ENCODE data around the gene ICE1.

ICE1 gene
- total RNA-seq, result 114 to 147 (median 118) reads per million in 3 donors

GRCh38 chr5:5421961-5422818 is at the start of gene ICE1:
Gene ICE1 (plus strand): TSS chr5:5422677. CDS start chr5:5422916, 239 bp downstream.
- peak; percentile 93 to 95 (median 93) for DNase-seq
- Histone ChIP-seq H3K4me1 (ENCODE audit: control insufficient read depth, insufficient read depth, low read length, poor library complexity, severe bottlenecking) (peaks cover 25% of the 10 kb centered on the region), H3K27me3 (replicated peaks; ENCODE audit: control insufficient read depth, insufficient read depth, low read length, poor library complexity, severe bottlenecking) (no peaks in the 10 kb centered on the region), H3K27ac (ENCODE audit: insufficient read depth, low read length, poor library complexity, severe bottlenecking) (peak within 1 kb of the TSS; percentile 88), H3K9me3 (ENCODE audit: control insufficient read depth, low read length) (no peaks in the 10 kb centered on the region), H3K4me3 (ENCODE audit: insufficient read depth, low read depth, low read length, poor library complexity, severe bottlenecking) (peak within 1 kb of the TSS; percentile 76), H3K36me3 (ENCODE audit: control insufficient read depth, insufficient read depth, low read length) (no peaks in the 10 kb centered on the region)

GRCh38 chr5:5372930-5373329 is 49.5 kb upstream of the ICE1 start:
- H3K27ac ChIP-seq (ENCODE audit: insufficient read depth, low read length, poor library complexity, severe bottlenecking), result no peak overlapping the region
- no peak overlapping the region for H3K4me3 ChIP-seq (ENCODE audit: insufficient read depth, low read depth, low read length, poor library complexity, severe bottlenecking)
- no peaks in the 10 kb centered on the region for H3K9me3 ChIP-seq (ENCODE audit: control insufficient read depth, low read length)
- DNase-seq, result no peak
- no peaks in the 10 kb centered on the region for H3K27me3 ChIP-seq (replicated peaks; ENCODE audit: control insufficient read depth, insufficient read depth, low read length, poor library complexity, severe bottlenecking)
- H3K4me1 ChIP-seq (ENCODE audit: control insufficient read depth, insufficient read depth, low read length, poor library complexity, severe bottlenecking), result no peaks in the 10 kb centered on the region
- H3K36me3 ChIP-seq (ENCODE audit: control insufficient read depth, insufficient read depth, low read length), result no peaks in the 10 kb centered on the region

DNA sequence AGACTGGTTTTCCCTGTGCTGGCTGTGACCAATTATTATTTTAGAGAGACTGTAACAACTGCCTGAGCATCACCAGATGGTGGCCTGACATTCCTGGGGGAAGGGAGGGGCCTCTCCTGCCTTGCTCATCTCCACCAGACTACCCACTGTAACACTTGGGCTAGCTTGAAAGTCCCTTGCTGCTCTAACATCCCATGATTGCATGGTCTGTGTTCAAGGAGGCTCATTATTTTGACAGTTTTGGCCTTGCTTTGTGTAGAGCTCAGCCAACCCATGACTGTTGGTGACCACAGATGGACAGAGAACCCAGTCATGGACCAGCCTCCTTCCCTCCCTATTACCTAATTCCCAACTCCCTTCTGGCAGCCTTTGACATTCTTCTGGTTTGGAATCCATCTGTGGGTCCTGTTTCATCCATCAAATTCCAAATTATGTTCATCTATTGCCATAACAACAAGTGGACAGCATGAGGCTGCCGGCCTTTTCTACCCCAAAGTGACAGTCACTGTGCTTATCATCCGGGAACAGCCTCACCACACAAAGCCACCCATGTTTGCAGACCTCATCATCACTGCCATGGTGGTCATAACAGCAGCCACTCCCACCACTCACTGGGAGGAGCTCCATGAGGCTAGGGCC is 49.0 kb upstream of the ICE1 start:
- H3K4me1 ChIP-seq (ENCODE audit: control insufficient read depth, insufficient read depth, low read length, poor library complexity, severe bottlenecking), result no peaks in the 10 kb centered on the region
- DNase-seq, result no peak
- no peaks in the 10 kb centered on the region for H3K27me3 ChIP-seq (replicated peaks; ENCODE audit: control insufficient read depth, insufficient read depth, low read length, poor library complexity, severe bottlenecking)
- H3K36me3 ChIP-seq (ENCODE audit: control insufficient read depth, insufficient read depth, low read length), result no peaks in the 10 kb centered on the region
- no peaks in the 10 kb centered on the region for H3K9me3 ChIP-seq (ENCODE audit: control insufficient read depth, low read length)
- no peak overlapping the region for H3K4me3 ChIP-seq (ENCODE audit: insufficient read depth, low read depth, low read length, poor library complexity, severe bottlenecking)
- no peak overlapping the region for H3K27ac ChIP-seq (ENCODE audit: insufficient read depth, low read length, poor library complexity, severe bottlenecking)

GRCh38 chr5:5374009-5374715 is 48.3 kb upstream of the ICE1 start:
- no peaks in the 10 kb centered on the region for H3K9me3 ChIP-seq (ENCODE audit: control insufficient read depth, low read length)
- no peak overlapping the region for H3K27ac ChIP-seq (ENCODE audit: insufficient read depth, low read length, poor library complexity, severe bottlenecking)
- H3K27me3 ChIP-seq (replicated peaks; ENCODE audit: control insufficient read depth, insufficient read depth, low read length, poor library complexity, severe bottlenecking), result no peaks in the 10 kb centered on the region
- DNase-seq, result no peak
- H3K4me1 ChIP-seq (ENCODE audit: control insufficient read depth, insufficient read depth, low read length, poor library complexity, severe bottlenecking), result no peaks in the 10 kb centered on the region
- H3K4me3 ChIP-seq (ENCODE audit: insufficient read depth, low read depth, low read length, poor library complexity, severe bottlenecking), result no peak overlapping the region
- no peaks in the 10 kb centered on the region for H3K36me3 ChIP-seq (ENCODE audit: control insufficient read depth, insufficient read depth, low read length)

GRCh38 chr5:5377780-5378179 is 44.7 kb upstream of the ICE1 start:
- H3K4me3 ChIP-seq (ENCODE audit: insufficient read depth, low read depth, low read length, poor library complexity, severe bottlenecking), result no peak overlapping the region
- no peaks in the 10 kb centered on the region for H3K4me1 ChIP-seq (ENCODE audit: control insufficient read depth, insufficient read depth, low read length, poor library complexity, severe bottlenecking)
- no peak overlapping the region for H3K27ac ChIP-seq (ENCODE audit: insufficient read depth, low read length, poor library complexity, severe bottlenecking)
- H3K27me3 ChIP-seq (replicated peaks; ENCODE audit: control insufficient read depth, insufficient read depth, low read length, poor library complexity, severe bottlenecking), result no peaks in the 10 kb centered on the region
- no peak for DNase-seq
- no peaks in the 10 kb centered on the region for H3K9me3 ChIP-seq (ENCODE audit: control insufficient read depth, low read length)
- no peaks in the 10 kb centered on the region for H3K36me3 ChIP-seq (ENCODE audit: control insufficient read depth, insufficient read depth, low read length)

DNA sequence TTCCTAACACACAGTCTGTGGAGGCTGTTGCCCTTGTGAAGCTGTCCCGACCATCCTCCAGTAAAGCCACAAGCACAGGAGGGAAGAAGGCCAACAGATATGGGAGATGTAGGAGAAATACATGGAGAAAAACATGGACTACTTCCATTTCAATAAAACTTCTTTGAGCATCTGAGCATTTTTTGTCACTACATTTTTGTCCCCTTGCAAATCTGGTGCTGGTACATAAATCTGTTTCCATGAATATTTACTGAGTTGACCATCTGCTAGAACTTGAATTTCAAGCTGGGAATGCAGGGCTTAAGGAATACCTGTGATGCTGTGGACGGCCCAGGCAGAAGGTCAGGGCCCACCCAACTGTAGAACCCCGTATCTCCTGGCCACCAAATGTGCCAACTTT is 43.9 kb upstream of the ICE1 start:
- H3K27me3 ChIP-seq (replicated peaks; ENCODE audit: control insufficient read depth, insufficient read depth, low read length, poor library complexity, severe bottlenecking), result no peaks in the 10 kb centered on the region
- DNase-seq, result no peak
- H3K36me3 ChIP-seq (ENCODE audit: control insufficient read depth, insufficient read depth, low read length), result no peaks in the 10 kb centered on the region
- no peaks in the 10 kb centered on the region for H3K4me1 ChIP-seq (ENCODE audit: control insufficient read depth, insufficient read depth, low read length, poor library complexity, severe bottlenecking)
- H3K9me3 ChIP-seq (ENCODE audit: control insufficient read depth, low read length), result no peaks in the 10 kb centered on the region
- no peak overlapping the region for H3K4me3 ChIP-seq (ENCODE audit: insufficient read depth, low read depth, low read length, poor library complexity, severe bottlenecking)
- no peak overlapping the region for H3K27ac ChIP-seq (ENCODE audit: insufficient read depth, low read length, poor library complexity, severe bottlenecking)

GRCh38 chr5:5380298-5380697 is 42.2 kb upstream of the ICE1 start:
- Histone ChIP-seq H3K36me3 (ENCODE audit: control insufficient read depth, insufficient read depth, low read length) (no peaks in the 10 kb centered on the region), H3K4me3 (ENCODE audit: insufficient read depth, low read depth, low read length, poor library complexity, severe bottlenecking) (no peak overlapping the region), H3K27ac (ENCODE audit: insufficient read depth, low read length, poor library complexity, severe bottlenecking) (no peak overlapping the region), H3K4me1 (ENCODE audit: control insufficient read depth, insufficient read depth, low read length, poor library complexity, severe bottlenecking) (no peaks in the 10 kb centered on the region), H3K27me3 (replicated peaks; ENCODE audit: control insufficient read depth, insufficient read depth, low read length, poor library complexity, severe bottlenecking) (no peaks in the 10 kb centered on the region), H3K9me3 (ENCODE audit: control insufficient read depth, low read length) (no peaks in the 10 kb centered on the region)
- DNase-seq, result no peak

DNA sequence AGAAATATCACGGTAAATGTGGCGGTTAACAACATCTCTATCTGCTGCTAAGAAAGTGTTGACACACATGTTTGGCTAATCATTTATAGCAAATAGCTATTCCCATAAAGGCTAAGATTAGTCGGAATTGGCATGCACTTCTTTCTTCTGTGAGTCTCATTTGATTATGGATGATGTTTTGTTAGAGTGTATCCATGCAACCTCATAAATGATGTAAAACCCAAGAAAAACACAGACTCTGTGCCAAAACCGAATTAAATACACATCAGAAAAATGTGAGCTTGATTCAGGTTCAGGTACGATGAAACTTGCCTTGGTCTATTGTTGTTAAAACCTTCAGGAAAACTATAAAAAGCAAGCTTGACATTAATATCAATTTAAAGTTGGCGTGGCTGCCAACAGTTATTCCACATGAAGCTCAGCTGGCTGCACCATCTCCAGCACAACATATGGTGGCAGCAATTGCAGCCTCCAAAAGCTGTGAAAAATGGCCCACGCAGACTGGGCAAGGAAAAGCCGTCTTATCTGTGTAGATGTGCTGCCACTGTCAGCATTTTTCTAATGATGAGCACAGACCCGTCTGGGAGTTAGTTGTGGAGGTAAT is 41.1 kb upstream of the ICE1 start:
- Histone ChIP-seq H3K9me3 (ENCODE audit: control insufficient read depth, low read length) (no peaks in the 10 kb centered on the region), H3K36me3 (ENCODE audit: control insufficient read depth, insufficient read depth, low read length) (no peaks in the 10 kb centered on the region), H3K4me3 (ENCODE audit: insufficient read depth, low read depth, low read length, poor library complexity, severe bottlenecking) (no peak overlapping the region), H3K4me1 (ENCODE audit: control insufficient read depth, insufficient read depth, low read length, poor library complexity, severe bottlenecking) (no peaks in the 10 kb centered on the region), H3K27me3 (replicated peaks; ENCODE audit: control insufficient read depth, insufficient read depth, low read length, poor library complexity, severe bottlenecking) (no peaks in the 10 kb centered on the region), H3K27ac (ENCODE audit: insufficient read depth, low read length, poor library complexity, severe bottlenecking) (no peak overlapping the region)
- DNase-seq, result no peak

GRCh38 chr5:5383461-5383860 is 39.0 kb upstream of the ICE1 start:
- Histone ChIP-seq H3K36me3 (ENCODE audit: control insufficient read depth, insufficient read depth, low read length) (no peaks in the 10 kb centered on the region), H3K9me3 (ENCODE audit: control insufficient read depth, low read length) (no peaks in the 10 kb centered on the region), H3K27me3 (replicated peaks; ENCODE audit: control insufficient read depth, insufficient read depth, low read length, poor library complexity, severe bottlenecking) (no peaks in the 10 kb centered on the region), H3K4me1 (ENCODE audit: control insufficient read depth, insufficient read depth, low read length, poor library complexity, severe bottlenecking) (no peaks in the 10 kb centered on the region), H3K27ac (ENCODE audit: insufficient read depth, low read length, poor library complexity, severe bottlenecking) (no peak overlapping the region), H3K4me3 (ENCODE audit: insufficient read depth, low read depth, low read length, poor library complexity, severe bottlenecking) (no peak overlapping the region)
- DNase-seq, result no peak
